NT2/D1 (cell line): ENCODE results near the gene EPHA1.
A peak's percentile ranks its signal among the peaks of the same experiment; 100 is the strongest.

Experiments
- DNase-seq: peaks from one replicate; pipeline ENCODE4 v3.0.0-alpha.2; 2011; ENCODE audit warnings: low read depth, low spot score
- H3K27me3 ChIP-seq: 2 replicates; pipeline ENCODE4 v1.6.0; 2011; ENCODE audit warnings: mild to moderate bottlenecking; ENCODE audit not compliant: insufficient read length, insufficient read depth
- H3K36me3 ChIP-seq: 2 replicates; pipeline ENCODE4 v1.6.1; 2011; ENCODE audit warnings: mild to moderate bottlenecking, low read length, mixed read lengths; ENCODE audit not compliant: insufficient read depth, insufficient read length
- H3K4me1 ChIP-seq: 2 replicates; pipeline ENCODE4 v1.5.1; 2011; ENCODE audit not compliant: insufficient read depth, insufficient read length
- H3K4me3 ChIP-seq: 2 replicates; pipeline ENCODE4 v1.5.1; 2011; ENCODE audit warnings: low read depth; ENCODE audit not compliant: insufficient read length
- H3K9ac ChIP-seq: 2 replicates; pipeline ENCODE4 v1.6.0; 2011; ENCODE audit warnings: low read depth; ENCODE audit not compliant: insufficient read length
- H3K9me3 ChIP-seq: 2 replicates; pipeline ENCODE4 v1.5.1; 2011; ENCODE audit warnings: mild to moderate bottlenecking, low read length; ENCODE audit not compliant: insufficient read depth
- SUZ12 ChIP-seq: IDR thresholded peaks from 2 replicates; pipeline ENCODE4 v1.6.1; 2011; ENCODE audit not compliant: insufficient read length, insufficient read depth; ENCODE audit errors: extremely low read depth
- YY1 ChIP-seq: IDR thresholded peaks from 2 replicates; pipeline ENCODE4 v1.6.1; 2011; ENCODE audit not compliant: insufficient read length, insufficient read depth
- ZNF274 ChIP-seq: IDR thresholded peaks from 2 replicates; pipeline ENCODE4 v1.6.1; 2011; ENCODE audit warnings: mild to moderate bottlenecking, low read depth, low read length

The EPHA1 gene

GRCh38 chr7:143384661-143385631 lies 23.7 kb downstream of the EPHA1 start:
- H3K36me3 ChIP-seq: peaks cover 81% of the 10 kb centered on the region
- DNase-seq: no peak
- H3K9me3 ChIP-seq: no peaks in the 10 kb centered on the region
- no peak overlapping the region for H3K9ac ChIP-seq
- no peak overlapping the region for H3K4me3 ChIP-seq
- no peaks in the 10 kb centered on the region for H3K27me3 ChIP-seq
- peaks cover 19% of the 10 kb centered on the region for H3K4me1 ChIP-seq
- TF ChIP-seq SUZ12 (no peak), ZNF274 (no peak), YY1 (no peak)

- no peak for DNase-seq
- peaks cover 76% of the 10 kb centered on the region for H3K36me3 ChIP-seq
- H3K4me1 ChIP-seq: peaks cover 22% of the 10 kb centered on the region
- no peaks in the 10 kb centered on the region for H3K27me3 ChIP-seq
- H3K4me3 ChIP-seq: no peak overlapping the region
- TF ChIP-seq YY1 (no peak), ZNF274 (no peak), SUZ12 (no peak)
- H3K9ac ChIP-seq: no peak overlapping the region
- H3K9me3 ChIP-seq: 0 out of 2 replicates have a peak, but pooled peaks cover 2% of the 10 kb centered on the region
These were observed 24.5 kb downstream of the EPHA1 start for GRCh38 chr7:143384148-143384547.

GRCh38 chr7:143383642-143383957 lies 25.1 kb downstream of the EPHA1 start:
- DNase-seq: no peak
- H3K27me3 ChIP-seq: no peaks in the 10 kb centered on the region
- peaks cover 74% of the 10 kb centered on the region for H3K36me3 ChIP-seq
- H3K4me3 ChIP-seq: no peak overlapping the region
- H3K9me3 ChIP-seq: 0 out of 2 replicates have a peak, but pooled peaks cover 4% of the 10 kb centered on the region
- no peak overlapping the region for H3K9ac ChIP-seq
- H3K4me1 ChIP-seq: peaks cover 19% of the 10 kb centered on the region
- no peak for TF ChIP-seq ZNF274
- no peak for TF ChIP-seq SUZ12
- no peak for TF ChIP-seq YY1

GRCh38 chr7:143382791-143383641 lies 25.6 kb downstream of the EPHA1 start:
- no peak for TF ChIP-seq ZNF274
- TF ChIP-seq SUZ12: no peak
- TF ChIP-seq YY1: no peak
- no peak for DNase-seq
- 0 out of 2 replicates have a peak, but pooled peaks cover 4% of the 10 kb centered on the region for H3K9me3 ChIP-seq
- H3K4me3 ChIP-seq: peak overlapping the region; percentile 79
- H3K27me3 ChIP-seq: no peaks in the 10 kb centered on the region
- peak overlapping the region; percentile 94 for H3K9ac ChIP-seq
- H3K4me1 ChIP-seq: peaks cover 18% of the 10 kb centered on the region
- peaks cover 68% of the 10 kb centered on the region for H3K36me3 ChIP-seq

- Histone ChIP-seq H3K9ac (peak overlapping the region; percentile 94), H3K27me3 (no peaks in the 10 kb centered on the region), H3K4me3 (peak overlapping the region; percentile 79), H3K36me3 (peaks cover 60% of the 10 kb centered on the region), H3K4me1 (peaks cover 18% of the 10 kb centered on the region), H3K9me3 (0 out of 2 replicates have a peak, but pooled peaks cover 4% of the 10 kb centered on the region)
- TF ChIP-seq YY1 (no peak), SUZ12 (no peak), ZNF274 (no peak)
- DNase-seq: no peak
These were observed 26.4 kb downstream of the EPHA1 start for GRCh38 chr7:143382126-143382790.

GRCh38 chr7:143381427-143382125 lies 27.1 kb downstream of the EPHA1 start:
- Histone ChIP-seq H3K4me3 (peak overlapping the region; percentile 79), H3K4me1 (peaks cover 18% of the 10 kb centered on the region), H3K27me3 (no peaks in the 10 kb centered on the region), H3K9ac (peak overlapping the region; percentile 94), H3K9me3 (0 out of 2 replicates have a peak, but pooled peaks cover 4% of the 10 kb centered on the region), H3K36me3 (peaks cover 53% of the 10 kb centered on the region)
- DNase-seq: no peak
- TF ChIP-seq ZNF274: no peak
- TF ChIP-seq SUZ12: no peak
